ENCODE data around the gene EEIG1.

Gene EEIG1

DNA sequence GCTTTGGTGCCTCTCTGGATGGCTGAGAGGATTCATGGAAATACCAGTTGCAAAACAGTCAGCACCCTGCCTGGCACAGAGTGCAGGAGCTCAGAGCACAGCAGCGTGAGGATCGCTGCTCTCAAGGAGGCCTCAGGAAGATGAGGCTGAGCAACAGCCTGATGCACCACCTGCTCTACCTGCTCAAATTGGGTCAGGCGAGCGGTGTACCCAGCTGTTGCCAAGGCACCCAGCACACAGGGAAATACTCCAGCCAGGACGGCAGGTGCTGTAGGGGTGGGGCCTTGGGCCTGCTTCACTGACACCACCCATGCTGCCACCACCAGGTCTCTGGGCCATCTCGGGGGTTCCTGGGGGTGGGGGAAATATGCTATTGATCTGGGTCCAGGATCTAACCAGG, 4.3 kb downstream of the EEIG1 start:
- Histone ChIP-seq H3K4me1 (ENCODE audit: low read depth, poor library complexity, severe bottlenecking) (peaks cover 72% of the 10 kb centered on the region), H3K9ac (no peak overlapping the region), H3K4me3 (IDR thresholded peaks at IDR 0.05; ENCODE audit: insufficient read depth, low read depth, low read length) (no peak overlapping the region), H3K27me3 (ENCODE audit: insufficient read depth, low read depth) (no peaks in the 10 kb centered on the region), H3K79me2 (ENCODE audit: insufficient read depth, low read depth) (peaks cover 83% of the 10 kb centered on the region), H3K4me2 (peak overlapping the region; percentile 98; the same call in 1 of the 2 replicates), H3K36me3 (ENCODE audit: insufficient read depth) (no peaks in the 10 kb centered on the region), H3K27ac (no peak overlapping the region), H2AFZ (ENCODE audit: low read depth) (no peak overlapping the region), H4K20me1 (ENCODE audit: insufficient read depth) (no peaks in the 10 kb centered on the region)
- no peak for TF ChIP-seq CTCF (conservative IDR thresholded peaks at IDR 0.05; ENCODE audit: low read depth, low read length)

DNA sequence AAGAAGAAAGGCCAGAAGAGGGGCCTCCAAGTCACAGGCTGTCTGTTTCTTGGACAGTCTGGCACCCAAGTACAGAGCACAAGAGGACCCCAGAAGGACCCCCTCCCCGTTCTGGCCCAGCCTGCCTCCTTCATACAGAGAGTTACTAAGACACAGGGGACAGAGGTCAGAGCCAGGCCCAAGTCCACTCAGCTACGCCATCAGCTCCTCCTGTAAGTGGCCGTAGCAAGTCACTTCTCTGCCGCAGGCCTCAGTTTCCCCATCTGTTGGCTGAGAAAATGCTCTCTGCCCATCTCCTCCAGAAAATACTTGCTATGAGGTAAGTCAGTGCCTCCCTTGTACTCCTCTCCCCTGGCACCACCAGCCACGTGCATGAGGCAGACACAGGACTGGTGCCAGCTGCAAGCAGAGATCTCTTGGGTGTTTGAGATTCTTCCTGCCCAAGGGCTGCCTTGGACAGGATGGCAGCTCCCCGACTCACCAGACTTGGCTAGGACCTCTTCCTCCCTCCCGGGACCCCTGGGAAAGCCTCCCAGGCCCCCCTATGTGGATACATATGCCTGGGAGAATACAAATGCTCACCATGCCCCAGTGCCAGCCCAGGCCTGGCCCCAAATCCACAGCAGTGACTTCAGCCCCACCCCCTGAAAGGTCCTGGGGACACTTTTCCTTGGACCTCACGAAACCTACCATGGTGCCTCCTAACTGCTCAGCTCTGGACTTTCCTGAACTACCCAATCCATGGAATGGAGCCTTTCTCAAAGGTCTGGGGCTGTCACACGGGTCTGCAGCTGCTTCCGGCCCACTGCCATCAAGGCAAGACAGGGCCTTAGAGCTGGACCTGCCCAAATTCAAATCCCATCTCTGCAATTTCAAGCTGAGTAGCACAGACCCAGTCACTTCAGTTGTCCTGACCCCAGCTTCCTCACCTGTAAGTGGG, 5.1 kb downstream of the EEIG1 start:
- peaks cover 83% of the 10 kb centered on the region for H3K79me2 ChIP-seq (ENCODE audit: insufficient read depth, low read depth)
- no peak overlapping the region; the same call in 1 of the 2 replicates for H3K4me2 ChIP-seq
- TF ChIP-seq CTCF (conservative IDR thresholded peaks at IDR 0.05; ENCODE audit: low read depth, low read length) = no peak
- H3K27ac ChIP-seq = no peak overlapping the region
- H3K9ac ChIP-seq = no peak overlapping the region
- no peaks in the 10 kb centered on the region for H4K20me1 ChIP-seq (ENCODE audit: insufficient read depth)
- peaks cover 79% of the 10 kb centered on the region for H3K4me1 ChIP-seq (ENCODE audit: low read depth, poor library complexity, severe bottlenecking)
- H3K36me3 ChIP-seq (ENCODE audit: insufficient read depth) = no peaks in the 10 kb centered on the region
- H3K4me3 ChIP-seq (IDR thresholded peaks at IDR 0.05; ENCODE audit: insufficient read depth, low read depth, low read length) = no peak overlapping the region
- H3K27me3 ChIP-seq (ENCODE audit: insufficient read depth, low read depth) = no peaks in the 10 kb centered on the region
- H2AFZ ChIP-seq (ENCODE audit: low read depth) = no peak overlapping the region

DNA sequence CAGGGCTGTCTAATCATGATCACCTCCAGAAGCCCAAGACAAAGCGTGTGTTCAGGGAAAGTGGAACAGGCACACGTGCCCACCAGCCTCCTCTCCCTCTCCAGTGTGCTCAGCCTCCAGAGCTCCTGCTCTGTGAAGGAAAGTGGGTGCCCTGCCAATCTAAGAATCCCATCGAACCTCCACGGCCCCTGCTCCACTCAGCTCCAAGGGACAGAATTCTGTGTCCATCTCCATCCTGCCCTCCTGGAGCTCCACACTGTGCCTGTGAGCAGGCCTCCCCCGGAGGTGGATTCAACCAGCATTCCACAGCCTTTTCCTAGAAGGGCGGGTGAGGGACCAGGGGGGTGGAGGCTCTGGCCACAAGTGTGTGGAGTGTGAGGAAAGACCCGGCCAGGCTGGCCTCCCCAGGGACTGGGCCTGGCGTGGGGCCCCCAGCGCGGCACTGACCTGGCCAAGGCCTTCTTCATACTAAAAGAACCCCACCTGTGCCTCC, 6.0 kb downstream of the EEIG1 start:
- no peak overlapping the region for H3K4me3 ChIP-seq (IDR thresholded peaks at IDR 0.05; ENCODE audit: insufficient read depth, low read depth, low read length)
- no peaks in the 10 kb centered on the region for H3K36me3 ChIP-seq (ENCODE audit: insufficient read depth)
- no peak overlapping the region for H3K4me2 ChIP-seq
- no peaks in the 10 kb centered on the region for H4K20me1 ChIP-seq (ENCODE audit: insufficient read depth)
- peaks cover 80% of the 10 kb centered on the region for H3K79me2 ChIP-seq (ENCODE audit: insufficient read depth, low read depth)
- no peaks in the 10 kb centered on the region for H3K27me3 ChIP-seq (ENCODE audit: insufficient read depth, low read depth)
- H3K27ac ChIP-seq = no peak overlapping the region
- H2AFZ ChIP-seq (ENCODE audit: low read depth) = no peak overlapping the region
- TF ChIP-seq CTCF (conservative IDR thresholded peaks at IDR 0.05; ENCODE audit: low read depth, low read length) = no peak
- H3K4me1 ChIP-seq (ENCODE audit: low read depth, poor library complexity, severe bottlenecking) = peaks cover 87% of the 10 kb centered on the region
- no peak overlapping the region for H3K9ac ChIP-seq

DNA sequence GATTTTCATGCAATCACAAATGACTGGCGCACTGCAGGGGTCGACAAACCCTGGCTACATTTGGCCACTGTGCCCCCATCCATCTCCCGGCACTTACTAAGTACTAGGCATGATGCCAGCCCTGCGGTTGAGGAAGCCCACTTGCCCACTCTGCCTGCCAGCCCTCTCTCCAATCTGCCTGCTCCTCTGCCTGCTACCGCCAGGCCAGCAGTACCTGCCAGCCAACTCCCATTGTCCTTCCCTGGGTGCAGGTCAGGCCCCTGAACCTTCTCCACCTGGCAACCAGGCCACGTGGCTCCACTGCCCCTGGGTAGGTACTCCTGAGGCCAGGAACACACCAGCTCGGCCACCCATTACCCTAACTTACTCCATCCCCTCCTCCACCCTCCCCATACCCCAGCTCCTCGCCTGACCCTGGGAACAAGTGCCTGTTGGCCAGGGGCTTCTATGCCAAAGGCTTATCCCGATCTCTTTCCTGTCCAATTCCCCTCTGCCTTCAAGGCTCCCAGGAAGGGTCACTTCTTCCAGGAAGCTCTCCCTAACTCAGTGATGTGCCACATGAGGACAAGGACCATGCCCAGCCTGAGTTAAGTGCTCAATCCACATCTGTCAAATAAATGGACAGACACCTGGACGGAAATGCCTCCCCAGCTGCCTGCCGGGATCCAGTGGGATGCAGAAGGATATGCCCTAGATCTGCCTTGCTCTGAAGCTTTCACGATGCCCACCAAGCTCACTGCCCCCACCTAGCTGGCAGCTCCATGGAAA, 6.6 kb downstream of the EEIG1 start:
- TF ChIP-seq CTCF (conservative IDR thresholded peaks at IDR 0.05; ENCODE audit: low read depth, low read length) = no peak
- Histone ChIP-seq H3K4me2 (no peak overlapping the region; the same call in 1 of the 2 replicates), H4K20me1 (ENCODE audit: insufficient read depth) (no peaks in the 10 kb centered on the region), H3K79me2 (ENCODE audit: insufficient read depth, low read depth) (peaks cover 80% of the 10 kb centered on the region), H2AFZ (ENCODE audit: low read depth) (no peak overlapping the region), H3K36me3 (ENCODE audit: insufficient read depth) (no peaks in the 10 kb centered on the region), H3K27me3 (ENCODE audit: insufficient read depth, low read depth) (no peaks in the 10 kb centered on the region), H3K9ac (no peak overlapping the region), H3K4me3 (IDR thresholded peaks at IDR 0.05; ENCODE audit: insufficient read depth, low read depth, low read length) (no peak overlapping the region), H3K27ac (peak overlapping the region; percentile 82; the same call in 1 of the 2 replicates), H3K4me1 (ENCODE audit: low read depth, poor library complexity, severe bottlenecking) (peaks cover 93% of the 10 kb centered on the region)
